ENCODE measurements around the gene KCNIP1.
"Not testable (repeated sequence)": the region's sequence is repeated elsewhere in the genome, so short reads cannot be mapped to it uniquely, and the experiment has no call there.

KCNIP1 gene

GRCh38 chr5:170534177-170534576, 30.4 kb downstream of the KCNIP1 start:
- Mint-ChIP-seq H3K36me3 (no peaks in the 10 kb centered on the region), H3K27ac (no peak overlapping the region), H3K4me3 (no peak overlapping the region), H3K27me3 (peaks cover 50% of the 10 kb centered on the region), H3K4me1 (no peaks in the 10 kb centered on the region), H3K9me3 (no peaks in the 10 kb centered on the region)
- ATAC-seq: no peak

GRCh38 chr5:170534941-170535340, 31.1 kb downstream of the KCNIP1 start:
- no peak overlapping the region for H3K27ac Mint-ChIP-seq
- peaks cover 57% of the 10 kb centered on the region for H3K27me3 Mint-ChIP-seq

GRCh38 chr5:170536525-170536924, 32.7 kb downstream of the KCNIP1 start:
- no peak overlapping the region for H3K4me3 Mint-ChIP-seq

More at GRCh38 chr5:170534941-170535340, 31.1 kb downstream of the KCNIP1 start:
- H3K36me3 Mint-ChIP-seq: no peaks in the 10 kb centered on the region
- H3K9me3 Mint-ChIP-seq: no peaks in the 10 kb centered on the region
- no peak overlapping the region for H3K4me3 Mint-ChIP-seq
- ATAC-seq: no peak
- no peaks in the 10 kb centered on the region for H3K4me1 Mint-ChIP-seq

GRCh38 chr5:170537451-170538095, 33.8 kb downstream of the KCNIP1 start:
- Mint-ChIP-seq H3K27ac (no peak overlapping the region), H3K4me3 (no peak overlapping the region), H3K36me3 (no peaks in the 10 kb centered on the region), H3K9me3 (no peaks in the 10 kb centered on the region), H3K4me1 (no peaks in the 10 kb centered on the region), H3K27me3 (peaks cover 46% of the 10 kb centered on the region)
- ATAC-seq: no peak

More at GRCh38 chr5:170536525-170536924, 32.7 kb downstream of the KCNIP1 start:
- Mint-ChIP-seq H3K9me3 (no peaks in the 10 kb centered on the region), H3K27ac (no peak overlapping the region), H3K36me3 (no peaks in the 10 kb centered on the region), H3K27me3 (peaks cover 56% of the 10 kb centered on the region), H3K4me1 (no peaks in the 10 kb centered on the region)
- ATAC-seq: no peak

GRCh38 chr5:170538096-170538465, 34.3 kb downstream of the KCNIP1 start:
- Mint-ChIP-seq H3K27ac (no peak overlapping the region), H3K36me3 (no peaks in the 10 kb centered on the region), H3K4me1 (no peaks in the 10 kb centered on the region), H3K27me3 (peaks cover 41% of the 10 kb centered on the region), H3K9me3 (no peaks in the 10 kb centered on the region), H3K4me3 (no peak overlapping the region)
- no peak for ATAC-seq

GRCh38 chr5:170538696-170539586, 35.1 kb downstream of the KCNIP1 start:
- H3K9me3 Mint-ChIP-seq: no peaks in the 10 kb centered on the region
- no peak for ATAC-seq
- H3K27ac Mint-ChIP-seq: no peak overlapping the region

GRCh38 chr5:170540271-170540670, 36.5 kb downstream of the KCNIP1 start:
- Mint-ChIP-seq H3K9me3 (peaks cover 6% of the 10 kb centered on the region), H3K4me3 (no peak overlapping the region), H3K4me1 (no peaks in the 10 kb centered on the region), H3K27ac (no peak overlapping the region), H3K27me3 (peaks cover 31% of the 10 kb centered on the region), H3K36me3 (no peaks in the 10 kb centered on the region)
- ATAC-seq: no peak

More at GRCh38 chr5:170538696-170539586, 35.1 kb downstream of the KCNIP1 start:
- H3K36me3 Mint-ChIP-seq: no peaks in the 10 kb centered on the region
- H3K4me1 Mint-ChIP-seq: no peaks in the 10 kb centered on the region
- peaks cover 38% of the 10 kb centered on the region for H3K27me3 Mint-ChIP-seq
- H3K4me3 Mint-ChIP-seq: no peak overlapping the region

- Mint-ChIP-seq H3K27ac (no peak overlapping the region), H3K4me3 (no peak overlapping the region), H3K9me3 (peaks cover 12% of the 10 kb centered on the region), H3K27me3 (peaks cover 29% of the 10 kb centered on the region), H3K36me3 (no peaks in the 10 kb centered on the region), H3K4me1 (no peaks in the 10 kb centered on the region)
- ATAC-seq: no peak
Observed at GRCh38 chr5:170541146-170541769, 37.4 kb downstream of the KCNIP1 start.

GRCh38 chr5:170542691-170543293, 39.0 kb downstream of the KCNIP1 start:
- Mint-ChIP-seq H3K27me3 (peaks cover 24% of the 10 kb centered on the region), H3K9me3 (peaks cover 12% of the 10 kb centered on the region), H3K4me1 (no peaks in the 10 kb centered on the region), H3K4me3 (no peak overlapping the region), H3K27ac (no peak overlapping the region), H3K36me3 (no peaks in the 10 kb centered on the region)
- ATAC-seq: no peak

GRCh38 chr5:170545313-170545712, 41.5 kb downstream of the KCNIP1 start:
- no peaks in the 10 kb centered on the region for H3K36me3 Mint-ChIP-seq
- peaks cover 12% of the 10 kb centered on the region for H3K9me3 Mint-ChIP-seq
- no peaks in the 10 kb centered on the region for H3K4me1 Mint-ChIP-seq
- no peak for ATAC-seq
- H3K4me3 Mint-ChIP-seq: no peak overlapping the region
- H3K27me3 Mint-ChIP-seq: peaks cover 6% of the 10 kb centered on the region
- no peak overlapping the region for H3K27ac Mint-ChIP-seq

GRCh38 chr5:170545811-170546210, 42.0 kb downstream of the KCNIP1 start:
- Mint-ChIP-seq H3K36me3 (no peaks in the 10 kb centered on the region), H3K27ac (no peak overlapping the region), H3K9me3 (peaks cover 12% of the 10 kb centered on the region), H3K4me1 (no peaks in the 10 kb centered on the region), H3K4me3 (no peak overlapping the region), H3K27me3 (peaks cover 6% of the 10 kb centered on the region)
- ATAC-seq: no peak

- no peaks in the 10 kb centered on the region for H3K36me3 Mint-ChIP-seq
- no peak overlapping the region for H3K27ac Mint-ChIP-seq
- ATAC-seq: no peak
- no peaks in the 10 kb centered on the region for H3K4me1 Mint-ChIP-seq
- no peak overlapping the region for H3K4me3 Mint-ChIP-seq
- peaks cover 12% of the 10 kb centered on the region for H3K9me3 Mint-ChIP-seq
- H3K27me3 Mint-ChIP-seq: peaks cover 6% of the 10 kb centered on the region
Observed at GRCh38 chr5:170546282-170546681, 42.5 kb downstream of the KCNIP1 start.

GRCh38 chr5:170550382-170550781, 46.6 kb downstream of the KCNIP1 start:
- ATAC-seq, H3K27ac Mint-ChIP-seq, H3K4me1 Mint-ChIP-seq, H3K36me3 Mint-ChIP-seq, H3K27me3 Mint-ChIP-seq, H3K9me3 Mint-ChIP-seq, H3K4me3 Mint-ChIP-seq: not testable (repeated sequence)

- no peak overlapping the region for H3K27ac Mint-ChIP-seq
- no peaks in the 10 kb centered on the region for H3K4me1 Mint-ChIP-seq
- peaks cover 6% of the 10 kb centered on the region for H3K27me3 Mint-ChIP-seq
- ATAC-seq: no peak
- no peak overlapping the region for H3K4me3 Mint-ChIP-seq
- no peaks in the 10 kb centered on the region for H3K9me3 Mint-ChIP-seq
- H3K36me3 Mint-ChIP-seq: no peaks in the 10 kb centered on the region
Observed at GRCh38 chr5:170551076-170551475, 47.3 kb downstream of the KCNIP1 start.

- Mint-ChIP-seq H3K36me3 (no peaks in the 10 kb centered on the region), H3K27ac (no peak overlapping the region), H3K9me3 (no peaks in the 10 kb centered on the region), H3K4me1 (no peaks in the 10 kb centered on the region), H3K27me3 (peaks cover 6% of the 10 kb centered on the region), H3K4me3 (no peak overlapping the region)
- ATAC-seq: no peak
Observed at GRCh38 chr5:170551622-170552021, 47.8 kb downstream of the KCNIP1 start.

All from stimulated activated memory B cell treated with anti-CD40 and anti-IgM and Interleukin-4, amounts not matched to agents 10 μg/mL and 1 μg/mL and 100 μg/mL, for 72 hours (primary cell).